Ovary (tissue), 9 donors: ENCODE data around the gene CALM1. TPM values are rescaled to one million over a fixed set of nuclear protein-coding genes. Genes with fewer than 3 reads are reported as not detected.

Source experiments
- DNase-seq, 5 donors: peaks; one replicate each; pipeline ENCODE4 v3.0.0-alpha.2; 2019 to 2020
- H3K27ac ChIP-seq, 2 donors: fragments of 200-600 bp; one replicate each; pipeline versions ENCODE4 v1.5.1 to v1.8.0; 2019 to 2022
- H3K27me3 ChIP-seq: fragments of 200-600 bp; one replicate; pipeline ENCODE4 v1.8.0; 2022
- H3K36me3 ChIP-seq: fragments of 200-600 bp; sonication (generic); one replicate; pipeline ENCODE4 v1.5.1; 2019
- H3K4me1 ChIP-seq: one replicate; pipeline ENCODE4 v1.8.1; 2013; ENCODE audit warnings: mild to moderate bottlenecking, moderate library complexity; ENCODE audit not compliant: insufficient read depth
- H3K4me3 ChIP-seq: fragments of 200-600 bp; sonication (generic); one replicate; pipeline ENCODE4 v1.5.1; 2017
- H3K9me3 ChIP-seq, 2 donors: fragments of 200-600 bp in 1 of 2; sonication (generic) in 1 of 2; one replicate each; pipeline versions ENCODE4 v1.5.1 to v1.8.1; 2013 to 2019; ENCODE audit warnings: mild to moderate bottlenecking in 1 of 2, moderate library complexity in 1 of 2
- EP300 ChIP-seq: sonication (generic); formaldehyde crosslinking; IDR thresholded peaks from one replicate; pipeline ENCODE4 v1.6.1; 2017; ENCODE audit warnings: antibody characterized with exemption
- POLR2A ChIP-seq: fragments of 450-650 bp; IDR thresholded peaks from one replicate; pipeline ENCODE4 v1.6.1; 2017; ENCODE audit warnings: antibody characterized with exemption, mild to moderate bottlenecking, moderate library complexity
- WGBS, 3 donors: extraction: QIAGEN DNeasy Blood & Tissue Kit in 1 of 3; methylation state at CpG; one replicate each; pipeline versions ENCODE4 v1.1.5 to v1.1.7; 2013 to 2017; 5-methylcytosine and 5-hydroxymethylcytosine counted together
- intact Hi-C, 4 donors: fragments of 100-400 bp; cut with DNase I; formaldehyde crosslinking; loops; one replicate each; pipeline versions ENCODE4 v1.11.0 to v1.15.1; 2022 to 2023
- polyA plus RNA-seq, 2 donors: library from polyadenylated mRNA; stranded (reverse); fragments of 200-250 nt in 1 of 2; fragments of 350-450 nt in 1 of 2; fragmentation: Illumina TruSeq in 1 of 2; extraction: RNeasy Lipid Tissue Mini Kit (QIAGEN cat#74804) in 1 of 2; gene quantifications; one replicate each; pipeline ENCODE4 v1.2.3, GENCODE V29; 2013 to 2014
- total RNA-seq, 7 donors: library from RNA; depleted of rRNA in 2 of 7; stranded (reverse); fragments of >200 nt in 2 of 7; fragmentation: NEBNext Ultra II Directional in 3 of 7; extraction: Animal tissue kit (Norgen Biotek cat#: 25700) in 3 of 7; gene quantifications; one replicate each; pipeline versions ENCODE4 v1.1.0 to v1.2.4, GENCODE V29; 2016 to 2023
- TF ChIP-seq, protein P1 (sequence below), 3 donors: fragments of 450-650 bp in 2 of 3; fragments of 200-600 bp in 1 of 3; IDR thresholded peaks; one replicate each; pipeline versions ENCODE4 v1.5.1 to v1.8.0; 2016 to 2022; ENCODE audit warnings: antibody characterized with exemption in 3 of 3, mild to moderate bottlenecking in 1 of 3
- donor health status: DM: no; HTN: no; CAD: no; lungs with moderate emphysema.
- donor health status: DM: no; HTN: no; CAD: no.
- donor health status: Bipolar disorder and iron deficiency.
- donor health status: DM: yes; HTN: yes; CAD: no.
- donor health status: DM: no; HTN: no; CAD: no.
- donor health status: DM: yes; HTN: yes; CAD: no.

The CALM1 gene
- total and polyA plus RNA-seq, 9 donors = 122 to 514 (median 225) TPM

DNA sequence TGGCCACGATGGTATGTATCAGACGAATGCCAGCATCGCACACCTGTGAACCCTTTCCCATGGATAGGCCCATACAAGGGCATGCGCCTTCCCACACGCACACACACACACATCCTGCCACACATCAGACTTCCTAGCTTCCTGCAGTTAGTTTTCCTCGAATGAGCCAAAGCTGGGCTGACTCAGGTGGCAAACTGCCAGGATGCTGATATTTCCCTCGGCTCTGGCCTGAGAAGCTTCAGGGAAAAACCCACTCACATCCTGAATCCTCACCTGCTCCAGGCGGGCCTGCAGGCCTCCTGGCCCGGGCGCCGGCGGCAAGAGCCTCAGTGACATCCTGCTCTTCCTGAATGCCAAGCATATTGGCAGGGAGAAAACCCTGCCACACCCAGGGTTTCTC lies 22.4 kb downstream of the CALM1 start:
- TF ChIP-seq POLR2A (no peak), EP300 (no peak)
- TF ChIP-seq, protein P1, sequence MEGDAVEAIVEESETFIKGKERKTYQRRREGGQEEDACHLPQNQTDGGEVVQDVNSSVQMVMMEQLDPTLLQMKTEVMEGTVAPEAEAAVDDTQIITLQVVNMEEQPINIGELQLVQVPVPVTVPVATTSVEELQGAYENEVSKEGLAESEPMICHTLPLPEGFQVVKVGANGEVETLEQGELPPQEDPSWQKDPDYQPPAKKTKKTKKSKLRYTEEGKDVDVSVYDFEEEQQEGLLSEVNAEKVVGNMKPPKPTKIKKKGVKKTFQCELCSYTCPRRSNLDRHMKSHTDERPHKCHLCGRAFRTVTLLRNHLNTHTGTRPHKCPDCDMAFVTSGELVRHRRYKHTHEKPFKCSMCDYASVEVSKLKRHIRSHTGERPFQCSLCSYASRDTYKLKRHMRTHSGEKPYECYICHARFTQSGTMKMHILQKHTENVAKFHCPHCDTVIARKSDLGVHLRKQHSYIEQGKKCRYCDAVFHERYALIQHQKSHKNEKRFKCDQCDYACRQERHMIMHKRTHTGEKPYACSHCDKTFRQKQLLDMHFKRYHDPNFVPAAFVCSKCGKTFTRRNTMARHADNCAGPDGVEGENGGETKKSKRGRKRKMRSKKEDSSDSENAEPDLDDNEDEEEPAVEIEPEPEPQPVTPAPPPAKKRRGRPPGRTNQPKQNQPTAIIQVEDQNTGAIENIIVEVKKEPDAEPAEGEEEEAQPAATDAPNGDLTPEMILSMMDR (IDR thresholded peaks at IDR 0.05) = no peak
- H3K4me3 ChIP-seq = no peak overlapping the region
- no peaks in the 10 kb centered on the region for H3K9me3 ChIP-seq
- H3K36me3 ChIP-seq = no peaks in the 10 kb centered on the region
- no peaks in the 10 kb centered on the region for H3K27me3 ChIP-seq
- WGBS, 3 donors = 3 to 10% (median 6%) methylated on average over 12 of the region's 12 CpGs
- DNase-seq = peak; percentile 86 to 91 (median 88)
- intact Hi-C loops = no loop called here
- no peak overlapping the region for H3K27ac ChIP-seq
- H3K4me1 ChIP-seq = no peaks in the 10 kb centered on the region

GRCh38 chr14:90421001-90421631 lies 24.3 kb downstream of the CALM1 start:
- Histone ChIP-seq H3K4me1 (no peaks in the 10 kb centered on the region), H3K27me3 (no peaks in the 10 kb centered on the region), H3K4me3 (no peak overlapping the region), H3K9me3 (no peaks in the 10 kb centered on the region), H3K27ac (no peak overlapping the region), H3K36me3 (no peaks in the 10 kb centered on the region)
- DNase-seq = peak in 1 of 5 donors; percentile 12
- intact Hi-C loops = no loop called here
- TF ChIP-seq, protein P1 (IDR thresholded peaks at IDR 0.05) = no peak
- TF ChIP-seq EP300 = no peak
- TF ChIP-seq POLR2A = no peak
- WGBS, 3 donors = 85 to 92% (median 89%) methylated on average over 7 of the region's 7 CpGs

- Histone ChIP-seq H3K4me1 (no peaks in the 10 kb centered on the region), H3K4me3 (no peak overlapping the region), H3K9me3 (no peaks in the 10 kb centered on the region), H3K27me3 (no peaks in the 10 kb centered on the region), H3K36me3 (no peaks in the 10 kb centered on the region), H3K27ac (no peak overlapping the region)
- 90 to 95% (median 93%) methylated on average over 3 of the region's 3 CpGs for WGBS, 3 donors
- peak in 1 of 5 donors; percentile 13 for DNase-seq
- TF ChIP-seq EP300 (no peak), POLR2A (no peak)
- TF ChIP-seq, protein P1 (IDR thresholded peaks at IDR 0.05) = no peak
- intact Hi-C loops = no loop called here
Observed at GRCh38 chr14:90421632-90422020, 24.8 kb downstream of the CALM1 start.

DNA sequence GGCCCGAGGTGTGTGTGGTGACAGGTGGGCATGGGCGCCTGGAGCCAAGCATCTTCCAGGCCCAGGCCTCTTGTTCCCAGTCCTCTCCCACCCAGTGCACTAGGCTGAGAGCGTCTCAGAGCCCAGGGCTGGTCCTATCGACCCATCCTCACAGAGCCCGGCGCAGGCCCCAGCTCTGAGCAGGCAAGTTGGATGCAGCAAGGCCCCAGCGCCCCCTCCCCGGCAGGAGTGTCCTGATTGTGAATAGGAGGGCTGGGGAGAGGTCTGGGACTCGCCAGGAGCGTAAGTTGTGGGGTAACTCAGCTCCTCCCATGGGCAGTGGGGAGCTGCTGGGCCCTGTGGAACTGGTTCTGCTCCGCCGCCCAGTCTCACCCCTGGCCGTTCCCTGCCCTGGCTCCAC lies 26.3 kb downstream of the CALM1 start:
- WGBS, 3 donors = 96 to 98% (median 96%) methylated on average over 13 of the region's 13 CpGs
- H3K27me3 ChIP-seq = no peaks in the 10 kb centered on the region
- H3K4me1 ChIP-seq = no peaks in the 10 kb centered on the region
- intact Hi-C loops = no loop called here
- no peak for TF ChIP-seq EP300
- no peak for TF ChIP-seq POLR2A
- TF ChIP-seq, protein P1 (IDR thresholded peaks at IDR 0.05) = no peak
- no peaks in the 10 kb centered on the region for H3K9me3 ChIP-seq
- no peak overlapping the region for H3K27ac ChIP-seq
- no peak overlapping the region for H3K4me3 ChIP-seq
- DNase-seq = peak in 1 of 5 donors; percentile 21
- no peaks in the 10 kb centered on the region for H3K36me3 ChIP-seq
